ENCODE results near the gene SAMD13.

DNA sequence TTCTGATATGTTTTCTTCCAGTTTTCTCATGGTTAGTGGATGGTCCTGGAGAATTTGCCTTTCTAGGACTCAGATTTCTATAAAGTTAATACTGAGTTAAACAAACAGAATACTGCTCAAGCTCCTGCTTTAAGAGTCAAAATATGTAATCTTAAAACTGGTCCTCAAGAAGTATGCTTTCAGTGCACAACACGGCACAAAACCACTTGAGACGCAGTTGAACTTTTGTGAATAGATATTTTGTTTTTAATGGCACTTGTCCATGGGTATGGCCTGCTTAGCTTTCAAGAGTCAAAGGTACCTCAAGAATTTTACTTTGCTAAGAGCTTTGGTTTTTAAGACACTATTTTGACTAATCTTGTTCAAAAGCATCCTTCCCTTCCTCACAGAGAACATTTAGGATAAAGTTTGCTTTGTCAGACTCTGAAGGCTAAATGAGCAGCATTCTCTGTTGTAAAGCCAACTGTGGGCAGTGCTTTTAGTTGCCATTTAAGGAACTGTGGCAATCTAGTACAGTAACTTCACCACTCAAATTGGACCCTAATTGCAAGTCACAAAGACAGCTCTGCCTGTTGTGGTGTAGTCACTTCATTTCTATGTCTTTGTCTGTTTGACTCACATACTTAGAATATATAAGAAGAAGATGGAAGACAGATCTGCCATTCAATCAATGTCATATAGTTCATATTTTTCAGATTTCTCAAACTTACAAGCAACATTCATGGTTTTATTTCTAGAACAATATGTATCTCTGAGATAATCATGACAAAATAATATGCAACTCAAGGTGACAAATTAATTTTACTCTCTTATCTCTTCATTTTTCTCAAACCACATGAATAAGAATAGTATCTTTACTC, 28.8 kb downstream of the SAMD13 start:
- no peak for TF ChIP-seq EP300 (IDR thresholded peaks at IDR 0.05; ENCODE audit: borderline replicate concordance in 1 of 2, low read depth in 1 of 2, low read length in 1 of 2)
- TF ChIP-seq YY1 (IDR thresholded peaks at IDR 0.05; ENCODE audit: low read depth): no peak
- TF ChIP-seq RAD21 (IDR thresholded peaks at IDR 0.05; ENCODE audit: low read length): no peak
- no peak for TF ChIP-seq POLR2AphosphoS5 (IDR thresholded peaks at IDR 0.05; ENCODE audit: low read depth, low read length)
- TF ChIP-seq, protein P1, sequence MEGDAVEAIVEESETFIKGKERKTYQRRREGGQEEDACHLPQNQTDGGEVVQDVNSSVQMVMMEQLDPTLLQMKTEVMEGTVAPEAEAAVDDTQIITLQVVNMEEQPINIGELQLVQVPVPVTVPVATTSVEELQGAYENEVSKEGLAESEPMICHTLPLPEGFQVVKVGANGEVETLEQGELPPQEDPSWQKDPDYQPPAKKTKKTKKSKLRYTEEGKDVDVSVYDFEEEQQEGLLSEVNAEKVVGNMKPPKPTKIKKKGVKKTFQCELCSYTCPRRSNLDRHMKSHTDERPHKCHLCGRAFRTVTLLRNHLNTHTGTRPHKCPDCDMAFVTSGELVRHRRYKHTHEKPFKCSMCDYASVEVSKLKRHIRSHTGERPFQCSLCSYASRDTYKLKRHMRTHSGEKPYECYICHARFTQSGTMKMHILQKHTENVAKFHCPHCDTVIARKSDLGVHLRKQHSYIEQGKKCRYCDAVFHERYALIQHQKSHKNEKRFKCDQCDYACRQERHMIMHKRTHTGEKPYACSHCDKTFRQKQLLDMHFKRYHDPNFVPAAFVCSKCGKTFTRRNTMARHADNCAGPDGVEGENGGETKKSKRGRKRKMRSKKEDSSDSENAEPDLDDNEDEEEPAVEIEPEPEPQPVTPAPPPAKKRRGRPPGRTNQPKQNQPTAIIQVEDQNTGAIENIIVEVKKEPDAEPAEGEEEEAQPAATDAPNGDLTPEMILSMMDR (IDR thresholded peaks at IDR 0.05): no peak
- no peak for TF ChIP-seq SIN3A (IDR thresholded peaks at IDR 0.05; ENCODE audit: borderline replicate concordance, low read depth, low read length)
- no peak for TF ChIP-seq NFIC (IDR thresholded peaks at IDR 0.05; ENCODE audit: borderline replicate concordance)
- no peak for TF ChIP-seq MXI1 (IDR thresholded peaks at IDR 0.05; ENCODE audit: low read depth, low read length)

Measured in SK-N-SH (cell line).